Measurements from ENCODE around the gene CCL20. TPM values are rescaled to one million over a fixed set of nuclear protein-coding genes. Genes with fewer than 3 reads are reported as not detected.

Gene CCL20
- total and polyA plus RNA-seq, 8 donors = 1.8 to 75.8 (median 11.6) TPM; not detected in 2

DNA sequence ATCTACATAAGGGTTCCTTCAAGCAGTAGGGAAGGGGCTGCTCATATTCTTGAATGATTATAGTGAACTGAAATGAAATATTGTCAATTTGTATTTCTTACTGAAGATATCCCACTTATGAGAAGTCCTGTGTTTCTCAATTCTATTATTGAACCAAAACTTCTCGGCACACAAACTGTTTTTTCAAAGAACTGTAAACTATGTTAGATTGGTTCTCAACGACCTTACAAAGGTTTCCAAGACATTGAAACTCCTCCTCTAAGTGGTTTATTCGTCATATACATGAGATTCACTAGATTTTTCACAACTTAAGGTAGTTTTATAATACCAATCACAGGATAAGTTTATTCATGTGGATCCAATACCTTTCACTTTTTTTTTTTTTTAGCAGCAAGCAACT lies 1.4 kb downstream of the CCL20 start:
- Histone ChIP-seq H3K27ac (no peak overlapping the region), H3K9me3 (no peaks in the 10 kb centered on the region), H3K4me1 (peaks cover 0 to 28% (median 4%) of the 10 kb centered on the region in 4 donors), H3K27me3 (no peaks in the 10 kb centered on the region), H3K4me3 (no peak overlapping the region), H3K36me3 (no peaks in the 10 kb centered on the region)
- 67 to 80% (median 73%) methylated on average over 3 of the region's 3 CpGs for WGBS, 5 donors
- no peak for DNase-seq
- TF ChIP-seq, protein P1, sequence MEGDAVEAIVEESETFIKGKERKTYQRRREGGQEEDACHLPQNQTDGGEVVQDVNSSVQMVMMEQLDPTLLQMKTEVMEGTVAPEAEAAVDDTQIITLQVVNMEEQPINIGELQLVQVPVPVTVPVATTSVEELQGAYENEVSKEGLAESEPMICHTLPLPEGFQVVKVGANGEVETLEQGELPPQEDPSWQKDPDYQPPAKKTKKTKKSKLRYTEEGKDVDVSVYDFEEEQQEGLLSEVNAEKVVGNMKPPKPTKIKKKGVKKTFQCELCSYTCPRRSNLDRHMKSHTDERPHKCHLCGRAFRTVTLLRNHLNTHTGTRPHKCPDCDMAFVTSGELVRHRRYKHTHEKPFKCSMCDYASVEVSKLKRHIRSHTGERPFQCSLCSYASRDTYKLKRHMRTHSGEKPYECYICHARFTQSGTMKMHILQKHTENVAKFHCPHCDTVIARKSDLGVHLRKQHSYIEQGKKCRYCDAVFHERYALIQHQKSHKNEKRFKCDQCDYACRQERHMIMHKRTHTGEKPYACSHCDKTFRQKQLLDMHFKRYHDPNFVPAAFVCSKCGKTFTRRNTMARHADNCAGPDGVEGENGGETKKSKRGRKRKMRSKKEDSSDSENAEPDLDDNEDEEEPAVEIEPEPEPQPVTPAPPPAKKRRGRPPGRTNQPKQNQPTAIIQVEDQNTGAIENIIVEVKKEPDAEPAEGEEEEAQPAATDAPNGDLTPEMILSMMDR (IDR thresholded peaks at IDR 0.05) = no peak
- intact Hi-C loops (cut with DNase I; ENCODE audit: low total_unique reads) = no loop called here

DNA sequence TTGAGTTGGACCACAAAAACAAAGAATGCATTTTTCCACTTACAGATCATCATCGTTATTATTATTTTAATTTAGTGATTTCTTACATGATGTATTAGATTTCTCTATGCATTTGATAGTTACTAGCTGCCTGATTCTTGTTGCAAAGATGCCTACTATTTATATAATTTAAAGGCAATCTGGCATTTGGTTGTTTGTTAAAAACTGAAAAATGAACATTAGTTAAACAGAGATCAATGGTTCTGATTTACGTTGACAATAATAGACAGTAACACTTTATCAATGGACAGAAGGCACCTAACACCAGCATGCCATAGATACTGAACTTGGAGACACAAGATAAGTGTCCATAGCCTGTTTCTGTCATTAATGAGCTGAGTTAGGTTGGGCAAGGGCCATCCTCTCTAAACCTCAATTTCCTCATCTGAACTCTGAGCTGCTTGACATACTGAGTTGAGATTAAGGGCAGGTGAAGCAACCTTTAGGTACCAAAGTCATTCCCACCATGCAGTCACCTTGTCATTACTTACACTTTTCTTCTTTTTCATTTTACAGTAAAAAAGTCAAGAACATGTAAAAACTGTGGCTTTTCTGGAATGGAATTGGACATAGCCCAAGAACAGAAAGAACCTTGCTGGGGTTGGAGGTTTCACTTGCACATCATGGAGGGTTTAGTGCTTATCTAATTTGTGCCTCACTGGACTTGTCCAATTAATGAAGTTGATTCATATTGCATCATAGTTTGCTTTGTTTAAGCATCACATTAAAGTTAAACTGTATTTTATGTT lies 3.1 kb downstream of the CCL20 start:
- intact Hi-C loops (cut with DNase I; ENCODE audit: low total_unique reads) = no loop called here
- TF ChIP-seq EP300 (IDR thresholded peaks at IDR 0.05) = no peak
- TF ChIP-seq POLR2A (IDR thresholded peaks at IDR 0.05) = no peak
- TF ChIP-seq POLR2AphosphoS5 (IDR thresholded peaks at IDR 0.05) = no peak
- TF ChIP-seq, protein P1 (IDR thresholded peaks at IDR 0.05) = no peak
- Histone ChIP-seq H3K36me3 (no peaks in the 10 kb centered on the region), H3K27me3 (no peaks in the 10 kb centered on the region), H3K9me3 (no peaks in the 10 kb centered on the region), H3K4me1 (peaks cover 0 to 28% (median 4%) of the 10 kb centered on the region in 4 donors), H3K27ac (peak overlapping the region in 2 of 5 donors; percentile 4 to 24), H3K4me3 (no peak overlapping the region)
- WGBS, 5 donors = 69 to 98% (median 92%) methylated on average over 2 of the region's 2 CpGs
- no peak for DNase-seq

DNA sequence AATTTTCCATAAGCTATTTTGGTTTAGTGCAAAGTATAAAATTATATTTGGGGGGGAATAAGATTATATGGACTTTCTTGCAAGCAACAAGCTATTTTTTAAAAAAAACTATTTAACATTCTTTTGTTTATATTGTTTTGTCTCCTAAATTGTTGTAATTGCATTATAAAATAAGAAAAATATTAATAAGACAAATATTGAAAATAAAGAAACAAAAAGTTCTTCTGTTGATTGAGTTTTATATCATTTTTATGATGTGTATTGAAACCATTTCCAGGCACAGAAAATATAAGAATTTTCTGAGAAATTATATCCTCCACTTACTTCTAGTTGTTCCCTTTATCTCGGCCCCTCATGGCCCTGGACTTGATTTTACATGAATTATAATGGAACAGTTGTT lies 3.7 kb downstream of the CCL20 start:
- H3K4me3 ChIP-seq = no peak overlapping the region
- H3K9me3 ChIP-seq = no peaks in the 10 kb centered on the region
- H3K4me1 ChIP-seq = peaks cover 0 to 28% (median 4%) of the 10 kb centered on the region in 4 donors
- peak overlapping the region in 2 of 5 donors; percentile 67 to 79 for H3K27ac ChIP-seq
- intact Hi-C loops (cut with DNase I; ENCODE audit: low total_unique reads) = no loop called here
- WGBS, 5 donors = 80 to 89% (median 83%) methylated on average over 1 of the region's 1 CpG
- H3K36me3 ChIP-seq = no peaks in the 10 kb centered on the region
- TF ChIP-seq POLR2A (IDR thresholded peaks at IDR 0.05) = no peak
- TF ChIP-seq EP300 (IDR thresholded peaks at IDR 0.05) = no peak
- no peak for TF ChIP-seq POLR2AphosphoS5 (IDR thresholded peaks at IDR 0.05)
- TF ChIP-seq, protein P1 (IDR thresholded peaks at IDR 0.05) = no peak
- no peak for DNase-seq
- no peaks in the 10 kb centered on the region for H3K27me3 ChIP-seq

DNA sequence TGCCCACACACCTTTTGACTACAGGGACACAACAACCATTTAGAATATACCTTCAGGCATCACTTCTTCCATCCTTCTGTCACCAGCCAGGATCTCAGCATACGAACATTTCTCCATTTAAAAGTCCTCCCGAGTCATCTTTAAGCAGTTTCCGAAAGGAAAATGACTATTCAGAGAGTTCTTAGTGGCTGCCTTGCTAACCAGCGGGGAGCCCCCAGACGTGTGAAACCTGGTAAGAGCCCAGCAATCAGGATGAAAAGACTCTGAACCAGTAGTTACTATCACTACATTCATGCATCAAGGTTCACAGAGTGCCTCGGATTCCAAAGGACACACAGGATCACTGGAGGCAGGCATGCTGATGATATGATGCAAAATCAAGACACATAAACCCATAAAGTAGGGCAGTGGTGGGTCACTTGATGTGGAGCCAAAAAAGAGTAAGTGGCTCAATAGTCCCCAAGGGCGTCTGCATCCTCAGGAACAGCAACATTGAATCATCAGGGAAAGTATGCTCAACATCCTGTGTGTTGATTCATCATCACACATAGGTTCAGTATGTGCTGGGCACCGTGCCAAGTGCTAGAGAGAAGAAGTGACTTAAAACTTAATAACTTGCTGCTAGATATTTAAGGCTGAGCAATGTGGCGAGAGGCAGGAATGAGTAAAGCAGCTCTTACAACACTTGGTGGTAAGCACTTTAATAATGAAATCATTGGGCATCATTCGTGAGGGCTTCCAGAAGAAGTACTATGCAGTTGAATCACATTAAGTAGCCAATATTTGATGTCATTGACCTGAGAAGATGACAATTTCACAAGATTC lies 4.4 kb downstream of the CCL20 start:
- intact Hi-C loops (cut with DNase I; ENCODE audit: low total_unique reads) = no loop called here
- WGBS, 5 donors = 29 to 51% (median 40%) methylated on average over 10 of the region's 10 CpGs

More for the DNA sequence above, 4.4 kb downstream of the CCL20 start:
- H3K27ac ChIP-seq = peak overlapping the region in 4 of 5 donors; percentile 28 to 79 (median 58)
- peak; percentile 33 to 88 (median 68) for TF ChIP-seq POLR2AphosphoS5 (IDR thresholded peaks at IDR 0.05)
- TF ChIP-seq POLR2A (IDR thresholded peaks at IDR 0.05) = no peak
- no peaks in the 10 kb centered on the region for H3K27me3 ChIP-seq
- H3K9me3 ChIP-seq = no peaks in the 10 kb centered on the region
- peaks cover 0 to 28% (median 4%) of the 10 kb centered on the region in 4 donors for H3K4me1 ChIP-seq
- H3K36me3 ChIP-seq = no peaks in the 10 kb centered on the region
- peak; percentile 76 to 90 for DNase-seq
- H3K4me3 ChIP-seq = no peak overlapping the region
